Activated CD8-positive, alpha-beta T cell treated with anti-CD3 and anti-CD28 coated beads, Interleukin-2, amount 10 ng/mL, durations not matched to agents 7 days and 5 days (primary cell): ENCODE results near the gene GTF2H4. TPM values are rescaled to one million over a fixed set of nuclear protein-coding genes. Genes with fewer than 3 reads are reported as not detected.
A peak's percentile ranks its signal among the peaks of the same experiment; 100 is the strongest.
"Not testable (repeated sequence)": the region's sequence is repeated elsewhere in the genome, so short reads cannot be mapped to it uniquely, and the experiment has no call there.

Experiments used
- ATAC-seq: fragments of 150-1000 bp; cut with Tn5 transposase; one replicate; pipeline ENCODE4 v1.10.0; 2021; ENCODE audit warnings: moderate library complexity
- CTCF ChIA-PET: fragments of 350-600 bp; sonication (Branson Sonifier 250); formaldehyde crosslinking; loops from one replicate; lab custom pipeline; 2021; ENCODE audit warnings: antibody characterized with exemption; lab: Charles Lee
- POLR2A ChIA-PET: fragments of 350-600 bp; sonication (Branson Sonifier 250); formaldehyde crosslinking; loops from one replicate; lab custom pipeline; 2021; ENCODE audit warnings: antibody characterized with exemption; lab: Charles Lee
- DNase-seq: peaks from one replicate; pipeline ENCODE4 v3.0.0-alpha.2; 2020
- H3K27ac Mint-ChIP-seq: one replicate; pipeline ENCODE4 v1.8.0; 2021; ENCODE audit warnings: mild to moderate bottlenecking, mixed read lengths
- H3K27me3 Mint-ChIP-seq: one replicate; pipeline ENCODE4 v1.8.0; 2021; ENCODE audit warnings: low read depth, mixed read lengths
- H3K36me3 Mint-ChIP-seq: one replicate; pipeline ENCODE4 v1.8.0; 2021; ENCODE audit warnings: low read depth, mixed read lengths
- H3K4me1 Mint-ChIP-seq: one replicate; pipeline ENCODE4 v1.8.0; 2021; ENCODE audit warnings: low read depth, mixed read lengths
- H3K4me3 Mint-ChIP-seq: one replicate; pipeline ENCODE4 v1.8.0; 2021; ENCODE audit warnings: mild to moderate bottlenecking, mixed read lengths
- H3K9me3 Mint-ChIP-seq: one replicate; pipeline ENCODE4 v1.8.0; 2022; ENCODE audit warnings: mixed read lengths; ENCODE audit not compliant: insufficient read depth
- total RNA-seq, 2 experiments: library from RNA; stranded (reverse); gene quantifications; one replicate each; pipeline ENCODE4 v1.2.3, GENCODE V29; 2021

The GTF2H4 gene
- total RNA-seq, 2 experiments from 2014 or later = 30.0 to 30.1 TPM

DNA sequence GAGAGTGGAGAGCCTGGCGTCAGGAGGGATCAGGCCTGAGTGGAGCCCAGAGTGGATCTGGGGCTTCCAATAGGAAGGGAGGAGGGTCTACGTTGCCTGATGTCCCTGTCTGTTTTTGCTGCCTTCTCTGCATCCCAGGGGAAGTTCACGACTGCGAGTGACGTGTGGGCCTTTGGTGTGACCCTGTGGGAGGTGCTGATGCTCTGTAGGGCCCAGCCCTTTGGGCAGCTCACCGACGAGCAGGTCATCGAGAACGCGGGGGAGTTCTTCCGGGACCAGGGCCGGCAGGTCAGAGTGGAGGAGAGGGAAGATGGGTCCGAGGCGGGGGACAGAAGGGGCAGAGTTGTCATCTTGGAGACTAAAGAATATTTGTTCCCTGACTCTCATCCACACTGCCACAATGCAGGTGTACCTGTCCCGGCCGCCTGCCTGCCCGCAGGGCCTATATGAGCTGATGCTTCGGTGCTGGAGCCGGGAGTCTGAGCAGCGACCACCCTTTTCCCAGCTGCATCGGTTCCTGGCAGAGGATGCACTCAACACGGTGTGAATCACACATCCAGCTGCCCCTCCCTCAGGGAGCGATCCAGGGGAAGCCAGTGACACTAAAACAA, 9.2 kb upstream of the GTF2H4 start:
- no peaks in the 10 kb centered on the region for H3K9me3 Mint-ChIP-seq
- CTCF ChIA-PET = interaction anchor here (0.6 kb wide), 2 partner anchors 56 to 70 kb away, joined by 3 read pairs; no protein-coding TSS in a partner anchor
- no peak for ATAC-seq

DNA sequence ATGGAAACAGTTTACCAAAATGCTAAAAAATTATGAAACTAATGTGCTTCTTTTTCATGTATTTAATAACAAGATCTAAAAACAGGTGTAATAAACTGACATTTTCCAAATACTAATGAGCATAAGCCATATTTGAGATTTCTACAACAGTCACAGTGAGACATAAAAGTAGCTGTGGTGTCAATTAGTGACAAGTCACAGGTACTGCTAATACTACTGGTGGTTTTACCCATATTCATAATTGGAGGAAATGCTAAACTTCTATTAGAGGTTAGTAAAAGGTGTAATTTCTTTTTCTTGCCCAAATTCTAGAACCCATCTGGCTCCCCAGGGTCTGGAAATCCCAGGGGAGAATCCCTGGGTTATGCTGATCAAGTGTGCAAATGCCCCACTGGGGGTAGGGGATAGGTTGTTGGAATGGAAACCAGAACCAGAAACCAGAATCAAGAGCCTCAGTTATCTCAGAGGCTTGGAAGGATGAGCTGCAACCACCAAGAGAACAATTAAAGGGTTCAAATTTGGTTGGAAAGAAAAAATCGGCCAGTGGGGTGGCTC, 7.1 kb upstream of the GTF2H4 start:
- Mint-ChIP-seq H3K4me3 (no peak overlapping the region), H3K4me1 (peaks cover 11% of the 10 kb centered on the region), H3K36me3 (no peaks in the 10 kb centered on the region), H3K27ac (no peak overlapping the region), H3K9me3 (no peaks in the 10 kb centered on the region), H3K27me3 (no peaks in the 10 kb centered on the region)
- CTCF ChIA-PET = interaction anchor here (2.5 kb wide), 1 partner anchor 14 kb away, joined by 9 read pairs; the partner anchor contains the start of gene VARS2
- DNase-seq = no peak
- no peak for ATAC-seq
- POLR2A ChIA-PET = no interaction called here

More for the DNA sequence above, 9.2 kb upstream of the GTF2H4 start:
- H3K4me3 Mint-ChIP-seq = no peak overlapping the region
- DNase-seq = no peak
- H3K27me3 Mint-ChIP-seq = no peaks in the 10 kb centered on the region
- H3K4me1 Mint-ChIP-seq = peaks cover 11% of the 10 kb centered on the region
- no peak overlapping the region for H3K27ac Mint-ChIP-seq
- POLR2A ChIA-PET = no interaction called here
- no peaks in the 10 kb centered on the region for H3K36me3 Mint-ChIP-seq

DNA sequence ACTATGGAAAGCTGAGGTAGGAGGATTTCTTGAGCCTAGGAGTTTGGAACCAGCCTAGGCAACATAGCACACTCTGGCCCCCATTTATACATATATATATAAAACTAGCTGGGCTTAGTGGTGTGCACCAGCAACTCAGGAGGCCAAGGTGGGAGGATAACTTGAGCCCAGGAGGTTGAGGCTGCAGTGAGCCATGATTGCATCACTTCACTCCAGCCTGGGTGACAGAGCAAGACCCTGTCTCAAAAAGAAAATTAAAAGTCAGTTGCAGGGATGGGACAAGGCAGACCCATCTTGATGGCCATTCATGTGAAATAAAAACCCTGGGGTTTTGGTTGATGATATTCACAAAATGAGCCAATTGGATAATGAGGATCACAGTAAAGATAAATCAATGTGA, 6.6 kb upstream of the GTF2H4 start:
- Mint-ChIP-seq H3K4me3 (no peak overlapping the region), H3K4me1 (peaks cover 11% of the 10 kb centered on the region), H3K27ac (no peak overlapping the region), H3K36me3 (no peaks in the 10 kb centered on the region), H3K27me3 (no peaks in the 10 kb centered on the region), H3K9me3 (no peaks in the 10 kb centered on the region)
- no peak for ATAC-seq
- no peak for DNase-seq
- POLR2A ChIA-PET = no interaction called here
- CTCF ChIA-PET = interaction anchor here (1.5 to 2.5 kb wide), 2 partner anchors 13 to 229 kb away, joined by 3 to 9 read pairs; partner anchors contain the start of gene VARS2

DNA sequence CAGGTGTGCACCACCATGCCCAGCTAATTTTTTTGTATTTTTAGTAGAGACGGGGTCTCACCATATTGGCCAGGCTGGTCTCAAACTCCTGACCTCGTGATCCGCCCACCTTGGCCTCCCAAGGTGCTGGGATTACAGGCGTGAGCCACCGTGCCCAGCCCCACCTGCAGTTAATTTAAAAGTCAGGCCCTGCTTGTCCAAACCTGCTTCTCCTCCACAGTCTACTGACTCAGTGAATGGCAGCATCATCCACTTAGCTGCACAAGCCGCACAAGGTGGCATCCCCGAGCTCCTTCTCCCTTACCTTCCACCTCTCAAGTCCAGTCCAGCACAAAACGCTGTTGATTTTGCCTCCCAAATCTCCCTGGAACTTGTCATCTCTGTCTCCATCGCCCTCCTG, 5.8 kb upstream of the GTF2H4 start:
- H3K4me1 Mint-ChIP-seq = peaks cover 13% of the 10 kb centered on the region
- H3K27ac Mint-ChIP-seq, POLR2A ChIA-PET, H3K36me3 Mint-ChIP-seq, H3K4me3 Mint-ChIP-seq, H3K27me3 Mint-ChIP-seq, H3K9me3 Mint-ChIP-seq, ATAC-seq, DNase-seq: not testable (repeated sequence)
- CTCF ChIA-PET = interaction anchor here (1.5 to 2.5 kb wide), 2 partner anchors 12 to 230 kb away, joined by 3 to 9 read pairs; partner anchors contain the start of gene VARS2

DNA sequence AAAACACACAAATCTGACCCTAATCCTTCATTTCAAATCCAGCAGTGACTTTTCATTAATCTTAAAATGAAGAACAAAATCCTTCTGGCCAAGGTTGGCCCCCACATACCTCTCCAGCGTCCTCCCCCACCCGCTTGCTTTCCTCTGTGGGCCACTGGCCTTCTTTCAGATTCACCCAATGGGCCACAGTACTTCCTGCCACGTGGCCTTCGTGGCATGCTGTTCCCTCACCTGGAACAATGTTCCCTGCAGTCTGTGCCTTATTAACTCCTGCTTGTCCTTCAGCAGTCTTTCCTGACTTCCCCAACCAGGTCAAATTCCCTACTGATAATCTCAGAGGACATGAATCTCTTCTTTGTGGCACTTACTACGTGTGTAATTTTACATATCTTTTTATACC, 5.3 kb upstream of the GTF2H4 start:
- H3K36me3 Mint-ChIP-seq = no peaks in the 10 kb centered on the region
- H3K4me1 Mint-ChIP-seq = peaks cover 16% of the 10 kb centered on the region
- no peak for DNase-seq
- POLR2A ChIA-PET = no interaction called here
- no peaks in the 10 kb centered on the region for H3K9me3 Mint-ChIP-seq
- H3K27me3 Mint-ChIP-seq = no peaks in the 10 kb centered on the region
- CTCF ChIA-PET = interaction anchor here (1.5 to 2.5 kb wide), 2 partner anchors 12 to 230 kb away, joined by 3 to 9 read pairs; partner anchors contain the start of gene VARS2
- ATAC-seq = no peak
- H3K27ac Mint-ChIP-seq = no peak overlapping the region
- no peak overlapping the region for H3K4me3 Mint-ChIP-seq

DNA sequence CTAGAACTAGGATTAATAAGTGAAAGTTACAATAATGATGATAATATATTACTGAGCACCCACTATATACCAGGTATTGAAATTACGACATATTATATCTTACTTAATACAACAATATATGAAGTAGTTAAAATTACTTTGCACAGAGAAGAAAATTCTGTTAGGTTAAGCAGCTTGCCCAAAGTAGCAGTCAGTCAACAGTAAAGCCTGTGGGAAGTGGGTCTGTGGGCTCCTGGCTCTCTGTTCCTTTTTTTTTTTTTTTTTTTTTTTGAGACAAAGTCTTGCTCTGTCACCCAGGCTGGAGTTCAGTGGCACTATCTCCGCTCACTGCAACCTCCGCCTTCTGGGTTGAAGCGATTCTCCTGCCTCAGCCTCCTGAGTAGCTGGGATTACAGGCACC, 4.8 kb upstream of the GTF2H4 start:
- H3K4me3 Mint-ChIP-seq = no peak overlapping the region
- ATAC-seq = no peak
- H3K4me1 Mint-ChIP-seq = peaks cover 21% of the 10 kb centered on the region
- POLR2A ChIA-PET = no interaction called here
- H3K27ac Mint-ChIP-seq = no peak overlapping the region
- no peaks in the 10 kb centered on the region for H3K36me3 Mint-ChIP-seq
- CTCF ChIA-PET = interaction anchor here (4.9 kb wide), 1 partner anchor 12 kb away, joined by 26 read pairs; the partner anchor contains the start of gene VARS2
- no peaks in the 10 kb centered on the region for H3K27me3 Mint-ChIP-seq
- DNase-seq = no peak
- H3K9me3 Mint-ChIP-seq = no peaks in the 10 kb centered on the region

DNA sequence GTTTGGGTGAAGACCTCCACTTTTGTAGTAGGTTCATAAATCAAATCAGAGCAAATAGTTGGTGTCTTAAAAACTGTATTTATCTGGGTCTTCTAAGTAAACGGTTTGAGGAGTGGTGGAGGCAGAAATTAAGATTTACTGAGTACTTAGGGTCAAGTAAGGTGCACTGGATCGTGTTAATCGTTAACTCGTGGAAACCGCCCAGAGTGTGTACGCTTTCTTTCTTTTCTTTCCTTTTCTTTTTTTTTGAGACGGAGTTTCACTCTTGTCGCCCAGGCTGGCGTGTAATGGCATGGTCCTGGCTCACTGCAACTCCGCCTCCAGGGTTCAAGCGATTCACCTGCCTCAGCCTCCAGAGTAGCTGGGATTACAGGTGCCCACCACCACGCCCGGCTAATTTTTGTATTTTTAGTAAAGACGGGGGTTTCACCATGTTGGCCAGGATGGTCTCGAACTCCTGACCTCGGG, 683 bp upstream of the GTF2H4 start:
- CTCF ChIA-PET = interaction anchor here (0.9 to 4.9 kb wide), 12 partner anchors 8 to 459 kb away, joined by 3 to 26 read pairs (median 6); partner anchors contain the start of gene VARS2

DNA sequence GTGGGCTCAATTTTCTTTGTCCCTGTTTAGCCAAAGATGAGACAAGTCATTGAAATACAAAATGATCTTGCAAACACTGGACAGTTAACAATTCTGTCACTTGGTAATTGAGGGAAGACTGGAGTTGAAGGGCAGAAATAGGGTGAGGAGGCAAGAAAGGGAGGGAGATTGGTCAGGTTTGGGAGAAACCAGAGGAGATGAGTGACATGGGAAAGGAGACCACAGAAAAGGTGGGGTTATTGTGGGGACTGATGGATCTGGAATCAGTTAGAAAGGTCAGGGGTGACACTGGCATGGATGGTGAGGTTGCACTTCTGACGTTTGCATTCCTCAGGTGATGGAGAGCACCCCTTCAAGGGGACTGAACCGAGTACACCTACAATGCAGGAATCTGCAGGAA, 693 bp downstream of the GTF2H4 start:
- no peaks in the 10 kb centered on the region for H3K9me3 Mint-ChIP-seq
- CTCF ChIA-PET = interaction anchor here (1.2 to 3.3 kb wide), 5 partner anchors 32 to 230 kb away, joined by 3 to 15 read pairs (median 5); no protein-coding TSS in a partner anchor

More for the DNA sequence above, 683 bp upstream of the GTF2H4 start:
- not testable (repeated sequence) for H3K9me3 Mint-ChIP-seq, DNase-seq, H3K27ac Mint-ChIP-seq, ATAC-seq, H3K27me3 Mint-ChIP-seq
- Mint-ChIP-seq H3K4me3 (peak overlapping the region; percentile 99), H3K4me1 (peaks cover 28% of the 10 kb centered on the region), H3K36me3 (peaks cover 12% of the 10 kb centered on the region)
- POLR2A ChIA-PET = interaction anchor here (0.6 to 1.0 kb wide), 2 partner anchors 10 to 11 kb away, joined by 3 read pairs; no protein-coding TSS in a partner anchor

DNA sequence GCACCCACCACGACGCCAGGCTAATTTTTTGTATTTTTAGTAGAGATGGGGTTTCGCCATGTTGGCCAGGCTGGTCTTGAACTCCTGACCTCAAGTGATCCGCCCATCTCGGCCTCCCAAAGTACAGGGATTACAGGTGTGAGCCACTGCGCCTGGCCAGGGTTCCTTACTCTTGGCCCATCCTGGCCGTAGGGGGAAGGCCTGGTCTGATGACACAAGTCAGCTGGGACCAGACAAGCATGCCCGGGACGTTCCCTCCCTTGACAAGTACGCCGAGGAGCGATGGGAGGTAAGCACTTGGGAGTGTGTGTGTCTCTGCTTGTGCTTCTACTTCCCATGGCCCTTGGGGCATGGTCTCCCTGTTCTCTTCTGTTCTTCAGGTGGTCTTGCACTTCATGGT, 2.5 kb downstream of the GTF2H4 start:
- H3K4me3 Mint-ChIP-seq, H3K27ac Mint-ChIP-seq, ATAC-seq, POLR2A ChIA-PET, DNase-seq, H3K9me3 Mint-ChIP-seq, H3K27me3 Mint-ChIP-seq: not testable (repeated sequence)
- peaks cover 23% of the 10 kb centered on the region for H3K36me3 Mint-ChIP-seq
- CTCF ChIA-PET = interaction anchor here (3.0 to 9.3 kb wide), 2 partner anchors 169 to 176 kb away, joined by 9 to 83 read pairs; no protein-coding TSS in a partner anchor
- peaks cover 40% of the 10 kb centered on the region for H3K4me1 Mint-ChIP-seq

More for the DNA sequence above, 693 bp downstream of the GTF2H4 start:
- ATAC-seq = no peak
- H3K27ac Mint-ChIP-seq = peak overlapping the region; percentile 66
- peak overlapping the region; percentile 99 for H3K4me3 Mint-ChIP-seq
- H3K27me3 Mint-ChIP-seq = no peaks in the 10 kb centered on the region
- H3K4me1 Mint-ChIP-seq = peaks cover 28% of the 10 kb centered on the region
- peaks cover 23% of the 10 kb centered on the region for H3K36me3 Mint-ChIP-seq
- DNase-seq = no peak
- POLR2A ChIA-PET = no interaction called here

DNA sequence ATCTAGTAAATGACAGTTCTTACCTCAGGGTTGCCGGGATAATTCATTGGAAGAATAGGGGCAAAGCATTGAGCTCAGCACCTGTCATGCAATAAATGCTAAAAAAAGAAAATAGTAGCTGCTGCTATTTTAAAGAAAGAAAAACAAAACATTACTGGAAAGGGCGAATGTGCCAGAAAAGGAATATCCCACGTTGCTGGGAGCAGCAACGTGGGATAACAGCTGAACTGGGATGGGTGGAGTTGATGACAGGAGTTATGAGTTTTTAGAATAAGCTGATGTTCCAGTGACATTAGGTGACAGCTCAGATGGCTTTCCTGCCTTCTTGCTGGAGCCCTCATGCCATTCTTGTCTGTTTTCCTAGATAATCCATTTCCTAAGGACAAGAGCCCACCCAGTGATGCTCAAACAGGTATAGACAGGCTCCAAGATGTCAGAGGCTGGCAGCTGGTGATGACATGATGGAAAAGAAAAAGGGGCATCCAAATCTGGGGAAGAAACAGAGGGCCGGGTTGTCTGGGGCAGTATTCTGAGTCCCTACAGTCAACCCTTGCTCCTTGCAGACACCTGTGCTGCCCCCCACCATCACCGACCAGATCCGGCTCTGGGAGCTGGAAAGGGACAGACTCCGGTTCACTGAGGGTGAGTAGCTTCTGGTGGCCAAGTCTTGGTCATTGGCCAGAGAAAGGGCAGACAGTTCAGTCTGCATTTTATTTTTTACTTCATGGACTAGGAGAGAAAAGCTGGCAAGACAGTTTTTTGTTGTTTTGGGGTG, 4.9 kb downstream of the GTF2H4 start:
- Mint-ChIP-seq H3K27me3 (no peaks in the 10 kb centered on the region), H3K9me3 (no peaks in the 10 kb centered on the region), H3K27ac (no peak overlapping the region), H3K4me1 (peaks cover 41% of the 10 kb centered on the region), H3K4me3 (peak overlapping the region; percentile 86), H3K36me3 (peaks cover 36% of the 10 kb centered on the region)
- POLR2A ChIA-PET = no interaction called here
- DNase-seq (no peak), ATAC-seq (no peak)
- CTCF ChIA-PET = interaction anchor here (0.5 to 9.3 kb wide), 17 partner anchors 7 to 196 kb away, joined by 3 to 97 read pairs (median 16); partner anchors contain the start of gene MDC1

DNA sequence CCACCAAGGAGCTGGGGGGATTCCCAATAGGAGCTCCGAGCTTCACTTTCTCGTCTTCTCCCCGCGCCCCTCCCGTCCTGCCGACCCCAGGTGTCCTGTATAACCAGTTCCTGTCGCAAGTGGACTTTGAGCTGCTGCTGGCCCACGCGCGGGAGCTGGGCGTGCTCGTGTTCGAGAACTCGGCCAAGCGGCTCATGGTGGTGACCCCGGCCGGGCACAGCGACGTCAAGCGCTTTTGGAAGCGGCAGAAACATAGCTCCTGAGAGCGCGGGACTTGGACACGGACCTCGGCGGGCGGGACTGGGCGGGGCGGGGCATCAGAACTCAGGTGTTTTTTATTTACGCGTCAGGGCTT, 5.7 kb downstream of the GTF2H4 start:
- ATAC-seq (no peak), DNase-seq (no peak)
- peaks cover 41% of the 10 kb centered on the region for H3K36me3 Mint-ChIP-seq
- H3K4me3 Mint-ChIP-seq = peak overlapping the region; percentile 86
- no peaks in the 10 kb centered on the region for H3K9me3 Mint-ChIP-seq
- H3K27me3 Mint-ChIP-seq = no peaks in the 10 kb centered on the region
- CTCF ChIA-PET = interaction anchor here (0.6 to 9.3 kb wide), 21 partner anchors 8 to 228 kb away, joined by 3 to 97 read pairs (median 11); partner anchors contain the start of gene MDC1
- peak overlapping the region; percentile 89 for H3K27ac Mint-ChIP-seq
- POLR2A ChIA-PET = interaction anchor here (0.6 to 1.1 kb wide), 5 partner anchors 22 to 325 kb away, joined by 3 to 4 read pairs (median 3); partner anchors contain the start of gene MRPS18B
- peaks cover 34% of the 10 kb centered on the region for H3K4me1 Mint-ChIP-seq
